NOMO-1 treated with dmso at 0.1 percent for 144 hours (cell line): ENCODE data around the gene CFAP57.

Experiments used
- DNase-seq: peaks from one replicate; lab custom pipeline; 2025; ENCODE audit not compliant: unreplicated experiment; lab: John Stamatoyannopoulos, UW

Gene CFAP57

GRCh38 chr1:43294761-43295160, 122.6 kb downstream of the CFAP57 start:
- DNase-seq = no peak

GRCh38 chr1:43296207-43296606, 124.1 kb downstream of the CFAP57 start:
- DNase-seq = no peak

DNA sequence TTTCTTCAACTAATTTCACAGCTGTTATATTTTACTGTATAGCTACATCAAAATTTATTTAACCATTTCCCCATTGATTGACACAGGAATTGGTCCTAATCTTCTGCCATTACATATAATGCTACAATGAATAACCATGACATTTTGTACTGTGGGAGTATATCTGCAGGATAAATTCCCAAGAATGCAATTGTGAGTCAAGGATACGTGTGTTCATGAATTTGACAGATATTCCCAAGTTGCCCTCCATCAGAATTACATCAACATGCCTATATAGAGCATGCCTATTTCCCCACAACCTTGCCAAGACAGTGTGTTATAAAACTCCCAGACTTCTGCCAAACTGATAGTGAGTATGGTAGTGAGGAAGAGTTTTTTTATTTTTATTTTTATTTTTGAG, 125.9 kb downstream of the CFAP57 start:
- DNase-seq = no peak

DNA sequence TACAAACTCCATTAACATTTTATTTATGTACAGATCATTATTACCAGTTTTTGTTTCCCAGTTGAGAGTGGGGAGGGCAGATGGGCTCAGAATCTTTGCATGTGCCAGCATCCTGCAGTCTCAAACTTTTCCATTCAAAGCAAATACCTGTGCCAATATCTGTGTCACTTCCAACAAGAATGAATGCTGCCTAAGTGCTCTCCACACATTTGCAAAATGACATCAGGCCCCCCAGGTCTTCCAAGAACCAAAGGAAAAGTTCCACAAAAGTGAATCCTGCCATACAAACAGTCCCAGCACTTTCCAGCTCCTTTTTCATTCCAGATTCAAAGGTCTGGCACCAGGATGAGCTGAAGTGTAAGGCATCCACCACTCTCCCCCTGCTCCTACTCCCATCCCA, 127.0 kb downstream of the CFAP57 start:
- no peak for DNase-seq

DNA sequence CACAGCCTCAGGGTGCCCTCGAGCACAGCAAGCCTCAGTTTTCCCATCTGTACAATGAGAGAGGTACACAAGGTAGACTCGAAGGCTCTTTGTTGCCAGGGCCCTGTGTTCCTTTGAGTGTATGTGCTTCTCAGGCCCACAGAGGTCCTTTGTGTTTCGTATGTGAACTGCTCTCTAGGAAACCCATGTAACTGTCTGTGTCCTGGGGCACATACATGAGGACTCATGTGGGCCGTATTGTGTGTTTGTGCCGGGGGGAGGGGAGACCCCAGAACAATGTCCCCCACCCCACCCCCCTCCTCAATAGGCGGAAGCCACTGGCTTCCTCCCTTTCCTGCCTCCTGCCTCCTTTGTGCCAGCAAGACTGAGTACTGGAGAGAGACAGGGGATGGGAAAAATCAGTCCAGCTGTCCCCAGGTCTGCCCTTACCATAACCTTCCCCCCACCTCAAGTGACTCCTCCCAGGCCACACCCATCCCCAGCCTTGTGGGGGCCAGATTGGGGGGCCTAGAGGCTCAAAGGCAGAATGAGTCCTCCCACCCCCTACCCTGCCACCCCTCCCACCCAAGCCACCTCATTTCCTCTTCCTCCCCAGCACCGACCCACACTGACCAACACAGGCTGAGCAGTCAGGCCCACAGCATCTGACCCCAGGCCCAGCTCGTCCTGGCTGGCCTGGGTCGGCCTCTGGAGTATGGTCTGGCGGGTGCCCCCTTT, 128.4 kb downstream of the CFAP57 start, which contains the start of gene TIE1:
Gene TIE1 (plus strand): TSS at position 605 of the 717 bp plus-strand sequence. CDS start 90 bp downstream, at position 695.
- DNase-seq = no peak

- no peak for DNase-seq
Measured at GRCh38 chr1:43302201-43302600, 130.1 kb downstream of the CFAP57 start.

GRCh38 chr1:43302721-43303470, 130.8 kb downstream of the CFAP57 start:
- no peak for DNase-seq

- DNase-seq = no peak
Measured at GRCh38 chr1:43303471-43304313, 131.6 kb downstream of the CFAP57 start.
